Suprapubic skin (tissue), 4 donors: ENCODE measurements around the gene MYADML2. TPM values are rescaled to one million over a fixed set of nuclear protein-coding genes. Genes with fewer than 3 reads are reported as not detected.

Experiments
- DNase-seq, 2 donors: peaks; one replicate each; pipeline ENCODE4 v3.0.0-alpha.2; 2019; ENCODE audit warnings: low spot score in 2 of 2
- H3K27ac ChIP-seq: fragments of 200-600 bp; sonication (generic); one replicate; pipeline ENCODE4 v1.5.1; 2019
- H3K27me3 ChIP-seq: fragments of 200-600 bp; sonication (generic); one replicate; pipeline ENCODE4 v1.5.1; 2019
- H3K36me3 ChIP-seq: fragments of 200-600 bp; sonication (generic); one replicate; pipeline ENCODE4 v1.5.1; 2019
- H3K4me1 ChIP-seq: fragments of 200-600 bp; sonication (generic); one replicate; pipeline ENCODE4 v1.5.1; 2019
- H3K4me3 ChIP-seq: fragments of 200-600 bp; sonication (generic); one replicate; pipeline ENCODE4 v1.5.1; 2019; ENCODE audit warnings: mild to moderate bottlenecking
- H3K9me3 ChIP-seq: fragments of 200-600 bp; sonication (generic); one replicate; pipeline ENCODE4 v1.5.1; 2019
- EP300 ChIP-seq: sonication (generic); formaldehyde crosslinking; IDR thresholded peaks from one replicate; pipeline ENCODE4 v1.6.1; 2017; ENCODE audit warnings: antibody characterized with exemption
- POLR2A ChIP-seq, 2 donors: fragments of 450-650 bp; IDR thresholded peaks; one replicate each; pipeline ENCODE4 v1.6.1; 2017; ENCODE audit warnings: antibody characterized with exemption in 2 of 2, mild to moderate bottlenecking in 2 of 2, moderate library complexity in 2 of 2
- POLR2AphosphoS5 ChIP-seq, 3 donors: sonication (generic); formaldehyde crosslinking; IDR thresholded peaks; one replicate each; pipeline ENCODE4 v1.6.1; 2017; ENCODE audit warnings: antibody characterized with exemption in 3 of 3
- WGBS: methylation state at CpG from one replicate; pipeline ENCODE4 v1.1.5; 2018; 5-methylcytosine and 5-hydroxymethylcytosine counted together
- total RNA-seq, 4 donors: library from RNA; depleted of rRNA; stranded (reverse); fragments of >200 nt; gene quantifications; one replicate each; pipeline ENCODE4 v1.1.0, GENCODE V29; 2016
- TF ChIP-seq, protein P1 (sequence below), 2 donors: fragments of 200-600 bp in 1 of 2; fragments of 450-650 bp in 1 of 2; sonication (generic) in 1 of 2; IDR thresholded peaks; one replicate each; pipeline ENCODE4 v1.5.1; 2016 to 2019; ENCODE audit warnings: antibody characterized with exemption in 2 of 2, mild to moderate bottlenecking in 1 of 2, moderate library complexity in 1 of 2

MYADML2 gene
- total RNA-seq, 4 donors from 2014 or later: not detected

DNA sequence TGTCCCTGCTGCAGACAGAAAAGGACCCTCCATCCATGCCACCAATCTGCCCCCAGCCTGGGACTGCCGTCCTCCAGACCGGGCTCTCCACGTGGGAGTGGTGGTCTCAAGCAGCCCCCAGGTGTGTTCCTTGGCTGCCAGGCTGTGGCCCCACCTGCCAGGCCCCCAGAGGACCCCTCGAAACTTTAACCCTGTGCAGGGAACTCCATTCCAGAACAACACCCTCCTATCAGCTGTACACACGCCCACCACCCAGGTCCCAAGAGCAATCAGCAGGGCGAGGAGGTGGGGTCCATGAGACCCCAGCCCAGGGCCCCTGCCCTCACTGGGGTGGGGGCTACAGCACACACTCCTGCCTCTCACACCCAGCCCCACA lies 11.3 kb downstream of the MYADML2 start:
- H3K4me3 ChIP-seq: no peak overlapping the region
- H3K4me1 ChIP-seq: peaks cover 32% of the 10 kb centered on the region
- H3K36me3 ChIP-seq: no peaks in the 10 kb centered on the region
- no peaks in the 10 kb centered on the region for H3K27me3 ChIP-seq
- no peak for TF ChIP-seq POLR2A (IDR thresholded peaks at IDR 0.05)
- no peak for DNase-seq
- H3K27ac ChIP-seq: no peak overlapping the region
- no peaks in the 10 kb centered on the region for H3K9me3 ChIP-seq
- 81% methylated on average over 6 of the region's 6 CpGs for WGBS

DNA sequence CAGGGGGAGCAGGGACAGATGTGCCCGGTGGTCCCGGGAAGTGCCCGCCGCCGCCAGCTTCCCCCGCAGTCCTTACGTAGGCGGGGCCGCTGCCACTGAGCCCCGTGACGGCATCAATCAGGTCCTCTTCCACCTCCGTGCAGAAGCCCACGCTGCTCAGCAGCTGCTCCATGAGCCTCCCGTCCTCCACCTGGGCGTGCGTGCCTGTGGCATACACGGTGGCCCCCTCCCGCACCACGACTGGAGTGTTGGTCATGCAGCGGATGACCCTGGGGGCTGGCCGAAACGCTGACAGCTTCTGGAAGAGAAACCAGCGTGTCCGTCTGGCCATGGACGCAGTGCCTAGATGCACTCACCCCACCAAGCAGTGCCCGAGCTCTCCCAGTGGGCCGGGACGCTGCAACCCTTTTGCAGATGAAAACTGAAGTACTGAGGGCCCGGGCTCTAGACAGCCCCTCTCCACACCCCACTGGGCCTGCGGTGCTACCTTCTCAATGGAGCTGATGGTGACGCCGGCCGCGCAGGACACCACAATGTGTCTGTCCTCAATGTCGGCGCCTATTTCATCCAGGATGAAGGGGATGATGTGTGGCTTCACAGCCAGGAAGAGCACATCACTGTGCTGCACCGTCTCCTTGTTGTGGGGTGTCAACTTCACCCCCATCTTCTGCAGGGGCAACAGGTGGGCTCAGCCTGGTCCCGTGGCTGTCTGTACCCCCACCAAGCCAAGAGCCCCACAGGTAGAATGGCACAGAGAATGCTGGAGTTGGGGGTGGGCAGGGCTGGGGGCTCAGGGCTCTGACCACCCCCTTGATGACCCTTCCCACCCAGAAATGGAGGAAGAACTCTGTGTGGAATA lies 12.0 kb downstream of the MYADML2 start:
- Histone ChIP-seq H3K4me1 (peaks cover 29% of the 10 kb centered on the region), H3K27ac (no peak overlapping the region), H3K27me3 (no peaks in the 10 kb centered on the region), H3K36me3 (no peaks in the 10 kb centered on the region), H3K9me3 (no peaks in the 10 kb centered on the region), H3K4me3 (no peak overlapping the region)
- no peak for TF ChIP-seq EP300
- WGBS: 95% methylated on average over 24 of the region's 38 CpGs
- no peak for DNase-seq

DNA sequence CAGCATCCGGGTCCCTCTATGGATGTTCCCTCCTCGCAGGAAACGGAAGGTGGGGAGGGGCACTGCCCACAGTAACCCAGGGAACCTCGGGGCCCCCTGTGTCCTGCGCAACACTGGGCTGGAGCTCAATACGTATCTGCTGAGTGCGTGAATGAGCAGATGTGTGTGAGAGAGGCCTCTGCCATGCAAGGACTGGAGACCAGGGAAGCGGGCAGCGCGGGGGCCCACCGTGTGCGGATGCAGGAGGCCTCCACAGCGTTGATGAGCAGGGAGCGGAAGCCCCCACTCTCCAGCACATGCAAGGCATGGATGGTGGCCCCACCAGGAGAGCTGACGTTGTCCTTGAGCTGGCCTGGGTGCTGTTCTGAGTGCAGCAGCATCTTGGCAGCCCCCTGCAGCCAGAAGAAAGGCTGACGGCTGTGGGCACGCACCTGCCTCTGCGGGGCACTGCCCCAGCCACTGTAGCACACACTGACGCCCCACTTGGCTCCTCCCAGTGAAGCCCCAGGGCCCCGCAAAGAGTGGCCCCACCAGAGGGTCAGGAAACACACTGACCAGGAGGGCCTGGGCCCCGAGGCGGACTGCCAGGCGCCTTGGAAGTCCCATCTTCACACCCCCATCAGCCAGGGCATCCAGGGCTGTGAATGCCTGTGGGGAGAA lies 12.8 kb downstream of the MYADML2 start:
- H3K4me3 ChIP-seq: no peak overlapping the region
- H3K36me3 ChIP-seq: no peaks in the 10 kb centered on the region
- no peak for DNase-seq
- 90% methylated on average over 15 of the region's 23 CpGs for WGBS
- no peak overlapping the region for H3K27ac ChIP-seq
- H3K9me3 ChIP-seq: no peaks in the 10 kb centered on the region
- TF ChIP-seq POLR2A (IDR thresholded peaks at IDR 0.05): no peak
- TF ChIP-seq, protein P1, sequence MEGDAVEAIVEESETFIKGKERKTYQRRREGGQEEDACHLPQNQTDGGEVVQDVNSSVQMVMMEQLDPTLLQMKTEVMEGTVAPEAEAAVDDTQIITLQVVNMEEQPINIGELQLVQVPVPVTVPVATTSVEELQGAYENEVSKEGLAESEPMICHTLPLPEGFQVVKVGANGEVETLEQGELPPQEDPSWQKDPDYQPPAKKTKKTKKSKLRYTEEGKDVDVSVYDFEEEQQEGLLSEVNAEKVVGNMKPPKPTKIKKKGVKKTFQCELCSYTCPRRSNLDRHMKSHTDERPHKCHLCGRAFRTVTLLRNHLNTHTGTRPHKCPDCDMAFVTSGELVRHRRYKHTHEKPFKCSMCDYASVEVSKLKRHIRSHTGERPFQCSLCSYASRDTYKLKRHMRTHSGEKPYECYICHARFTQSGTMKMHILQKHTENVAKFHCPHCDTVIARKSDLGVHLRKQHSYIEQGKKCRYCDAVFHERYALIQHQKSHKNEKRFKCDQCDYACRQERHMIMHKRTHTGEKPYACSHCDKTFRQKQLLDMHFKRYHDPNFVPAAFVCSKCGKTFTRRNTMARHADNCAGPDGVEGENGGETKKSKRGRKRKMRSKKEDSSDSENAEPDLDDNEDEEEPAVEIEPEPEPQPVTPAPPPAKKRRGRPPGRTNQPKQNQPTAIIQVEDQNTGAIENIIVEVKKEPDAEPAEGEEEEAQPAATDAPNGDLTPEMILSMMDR (IDR thresholded peaks at IDR 0.05): no peak
- no peak for TF ChIP-seq POLR2AphosphoS5 (IDR thresholded peaks at IDR 0.05)
- TF ChIP-seq EP300: no peak
- no peaks in the 10 kb centered on the region for H3K27me3 ChIP-seq
- H3K4me1 ChIP-seq: peaks cover 22% of the 10 kb centered on the region

DNA sequence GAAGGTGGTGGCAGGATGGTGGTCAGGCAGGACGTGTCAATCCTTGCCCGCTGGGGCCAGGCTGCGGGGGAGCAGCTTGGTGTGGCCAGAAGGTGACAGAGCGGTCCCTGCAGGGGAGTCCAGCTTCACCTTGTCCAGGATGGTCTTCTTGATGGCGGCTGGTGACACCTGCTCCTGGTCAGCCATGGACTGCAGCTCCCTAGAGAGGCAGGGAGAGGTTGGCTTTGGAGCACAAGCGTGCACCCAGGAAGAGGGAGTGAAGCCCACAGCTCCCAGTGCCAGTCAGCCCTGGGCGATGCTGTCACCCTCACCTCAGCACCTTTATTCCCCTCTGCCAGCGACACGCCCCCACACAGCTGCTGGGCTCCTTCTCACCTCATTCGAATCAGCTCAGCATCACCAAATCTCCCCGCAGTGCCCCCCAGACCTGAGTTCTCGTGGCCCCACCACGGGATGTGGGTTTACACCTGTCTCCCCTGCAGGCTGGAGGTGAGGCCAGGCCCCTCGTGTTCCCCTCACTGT lies 13.8 kb downstream of the MYADML2 start:
- Histone ChIP-seq H3K4me3 (no peak overlapping the region), H3K27ac (no peak overlapping the region), H3K9me3 (no peaks in the 10 kb centered on the region), H3K4me1 (peaks cover 31% of the 10 kb centered on the region), H3K27me3 (no peaks in the 10 kb centered on the region), H3K36me3 (no peaks in the 10 kb centered on the region)
- WGBS: 82% methylated on average over 10 of the region's 14 CpGs
- DNase-seq: no peak
- no peak for TF ChIP-seq POLR2AphosphoS5 (IDR thresholded peaks at IDR 0.05)
- TF ChIP-seq, protein P1 (IDR thresholded peaks at IDR 0.05): no peak
- TF ChIP-seq POLR2A (IDR thresholded peaks at IDR 0.05): no peak
- TF ChIP-seq EP300: no peak

DNA sequence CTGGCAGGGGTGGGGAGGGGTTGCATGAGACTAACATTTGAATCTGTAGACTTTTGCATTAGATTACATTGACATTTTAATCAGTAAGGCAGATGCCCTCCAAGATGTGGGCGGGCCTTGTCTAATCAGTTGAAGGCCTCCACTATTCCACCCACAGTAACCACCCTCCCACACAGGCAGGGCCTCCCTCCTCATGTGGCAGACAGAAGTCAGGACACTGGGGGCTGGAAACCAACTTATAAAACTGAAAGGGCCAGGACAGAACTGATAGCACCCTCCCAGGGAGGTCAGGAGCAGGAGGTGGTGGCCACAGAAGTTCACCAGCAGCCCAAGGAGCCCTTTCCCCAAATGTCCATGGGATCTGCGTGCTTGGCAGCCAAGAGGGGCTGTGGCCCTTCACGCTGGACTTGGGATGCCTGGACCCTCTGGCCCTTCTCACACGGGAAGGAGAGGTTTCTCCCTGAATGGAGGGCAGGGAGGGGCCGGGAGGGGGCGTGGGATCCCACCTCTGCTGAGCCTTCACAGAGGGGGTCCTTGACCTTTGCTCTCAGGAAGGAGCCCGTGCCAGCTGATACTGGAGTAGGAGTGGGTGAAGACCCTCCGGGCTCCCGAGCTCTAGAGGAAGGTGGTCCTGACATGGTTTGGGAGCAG lies 14.6 kb downstream of the MYADML2 start:
- Histone ChIP-seq H3K27ac (no peak overlapping the region), H3K9me3 (no peaks in the 10 kb centered on the region), H3K4me3 (no peak overlapping the region), H3K4me1 (peaks cover 33% of the 10 kb centered on the region), H3K36me3 (no peaks in the 10 kb centered on the region), H3K27me3 (no peaks in the 10 kb centered on the region)
- DNase-seq: no peak
- TF ChIP-seq POLR2AphosphoS5 (IDR thresholded peaks at IDR 0.05): no peak
- TF ChIP-seq EP300: no peak
- TF ChIP-seq POLR2A (IDR thresholded peaks at IDR 0.05): no peak
- TF ChIP-seq, protein P1 (IDR thresholded peaks at IDR 0.05): no peak
- 80% methylated on average over 9 of the region's 9 CpGs for WGBS
